ENCODE data around the gene MT4. TPM values are rescaled to one million over a fixed set of nuclear protein-coding genes. Genes with fewer than 3 reads are reported as not detected.

MT4 gene
- total and polyA plus RNA-seq, 2 donors (not counting 3 experiments of a cell fraction or from before 2014, with no cell fraction given): not detected

GRCh38 chr16:56606476-56607108 lies 41.7 kb downstream of the MT4 start:
- peak overlapping the region in 1 of 3 experiments; percentile 8 for H3K4me3 ChIP-seq (replicated peaks in 1 of 3; ENCODE audit: insufficient read depth in 1 of 3, low read depth in 1 of 3, low read length in 3 of 3)
- H3K9me3 ChIP-seq (replicated peaks; ENCODE audit: control insufficient read depth, insufficient read depth, low read length): no peaks in the 10 kb centered on the region
- H3K9ac ChIP-seq (replicated peaks; ENCODE audit: extremely low read depth, insufficient read depth, low read length): peak overlapping the region; percentile 77
- H3K79me2 ChIP-seq (ENCODE audit: control insufficient read depth, insufficient read depth, low read length): peaks cover 13% of the 10 kb centered on the region
- H3K4me2 ChIP-seq (ENCODE audit: insufficient read depth, low read length): peak overlapping the region; percentile 77
- DNase-seq (ENCODE audit: low read depth, low spot score): peak; percentile 81
- no peaks in the 10 kb centered on the region for H3K27me3 ChIP-seq (ENCODE audit: control insufficient read depth in 2 of 2, insufficient read depth in 2 of 2, low read length in 2 of 2)
- TF ChIP-seq POLR2AphosphoS5 (IDR thresholded peaks at IDR 0.05; ENCODE audit: insufficient read depth, low read depth, low read length): no peak
- no peak for TF ChIP-seq MYC (IDR thresholded peaks at IDR 0.05; ENCODE audit: low read depth, low read length)
- TF ChIP-seq POLR2A (IDR thresholded peaks at IDR 0.05; ENCODE audit: low read depth, low read length): no peak
- TF ChIP-seq JUN (IDR thresholded peaks at IDR 0.05; ENCODE audit: borderline replicate concordance, insufficient read depth, insufficient read length, low read depth): peak; percentile 26
- no peak for TF ChIP-seq EZH2 (IDR thresholded peaks at IDR 0.05; ENCODE audit: borderline replicate concordance, low read depth, low read length, severe bottlenecking)
- no peak for TF ChIP-seq MAX (IDR thresholded peaks at IDR 0.05; ENCODE audit: insufficient read depth, insufficient read length)
- TF ChIP-seq CTCF (IDR thresholded peaks at IDR 0.05; ENCODE audit: extremely low read depth in 1 of 2, insufficient read depth in 1 of 2, low read depth in 1 of 2, low read length in 2 of 2): no peak
- H3K27ac ChIP-seq (ENCODE audit: insufficient read depth, low read depth, low read length): peak overlapping the region; percentile 99
- no peak overlapping the region for H2AFZ ChIP-seq (ENCODE audit: low read depth, low read length)
- no peaks in the 10 kb centered on the region for H3K9me1 ChIP-seq (replicated peaks; ENCODE audit: control insufficient read depth, extremely low read depth, insufficient read depth, low read length)
- POLR2A ChIA-PET: interaction anchor here (0.7 to 3.4 kb wide), 5 partner anchors 11 to 95 kb away, joined by 3 to 20 read pairs (median 6); partner anchors contain the start of gene MT1E
- CTCF ChIA-PET: interaction anchor here (1.0 to 7.8 kb wide), 8 partner anchors 19 to 122 kb away, joined by 3 to 118 read pairs (median 4); partner anchors contain the start of gene MT1E
- no peaks in the 10 kb centered on the region for H4K20me1 ChIP-seq (replicated peaks; ENCODE audit: control insufficient read depth, extremely low read depth, insufficient read depth, low read length)
- H3K36me3 ChIP-seq (ENCODE audit: control insufficient read depth in 2 of 2, extremely low read depth in 1 of 2, insufficient read depth in 2 of 2, low read length in 2 of 2): no peaks in the 10 kb centered on the region
- TSS peak; percentile 10 for BruUV-seq (replicated peaks)
- FAIRE-seq: no peak
- intact Hi-C loops (cut with micrococcal nuclease): loop anchor here (1.0 to 2.0 kb wide), 8 partner anchors 19 to 580 kb away; partner anchors contain the start of genes MT1E, MT1X, NUDT21 and OGFOD1
- dilution Hi-C loops (cut with MboI; ENCODE audit: extremely low pct_ligation_motif_present, low sequenced_read_pairs): no loop called here
- peaks cover 46% of the 10 kb centered on the region for H3K4me1 ChIP-seq (ENCODE audit: control insufficient read depth, extremely low read depth, insufficient read depth, low read length)

Data from endothelial cell of umbilical vein (primary cell).